ENCODE measurements around the gene ZBTB44. TPM values are rescaled to one million over a fixed set of nuclear protein-coding genes. Genes with fewer than 3 reads are reported as not detected.

The ZBTB44 gene
- total and polyA plus RNA-seq, 4 experiments from 2014 or later = 3.0 to 76.2 (median 40.7) TPM

GRCh38 chr11:130191896-130192295, 122.8 kb downstream of the ZBTB44 start:
- Mint-ChIP-seq H3K27me3 (no peaks in the 10 kb centered on the region), H3K9me3 (no peaks in the 10 kb centered on the region), H3K27ac (no peak overlapping the region), H3K4me3 (no peak overlapping the region), H3K4me1 (no peaks in the 10 kb centered on the region), H3K36me3 (no peaks in the 10 kb centered on the region)
- intact Hi-C loops (cut with micrococcal nuclease) = no loop called here
- Histone ChIP-seq H3K4me1 (ENCODE audit: insufficient read depth, low read length) (no peaks in the 10 kb centered on the region), H3K27ac (ENCODE audit: low read depth, low read length) (no peak overlapping the region), H3K4me3 (ENCODE audit: low read length in 2 of 2) (no peak overlapping the region), H3K27me3 (ENCODE audit: insufficient read depth, low read length) (no peaks in the 10 kb centered on the region), H3K9me3 (ENCODE audit: control insufficient read depth in 1 of 2, low read length in 2 of 2) (no peaks in the 10 kb centered on the region), H3K36me3 (ENCODE audit: insufficient read depth, low read length) (no peaks in the 10 kb centered on the region)
- DNase-seq = no peak
- POLR2A ChIA-PET (ENCODE audit: partially characterized antibody) = interaction anchor here (0.6 kb wide), 1 partner anchor 89 kb away, joined by 3 read pairs; no protein-coding TSS in a partner anchor
- CTCF ChIA-PET (ENCODE audit: partially characterized antibody) = interaction anchor here (1.1 kb wide), 1 partner anchor 21 kb away, joined by 3 read pairs; no protein-coding TSS in a partner anchor

DNA sequence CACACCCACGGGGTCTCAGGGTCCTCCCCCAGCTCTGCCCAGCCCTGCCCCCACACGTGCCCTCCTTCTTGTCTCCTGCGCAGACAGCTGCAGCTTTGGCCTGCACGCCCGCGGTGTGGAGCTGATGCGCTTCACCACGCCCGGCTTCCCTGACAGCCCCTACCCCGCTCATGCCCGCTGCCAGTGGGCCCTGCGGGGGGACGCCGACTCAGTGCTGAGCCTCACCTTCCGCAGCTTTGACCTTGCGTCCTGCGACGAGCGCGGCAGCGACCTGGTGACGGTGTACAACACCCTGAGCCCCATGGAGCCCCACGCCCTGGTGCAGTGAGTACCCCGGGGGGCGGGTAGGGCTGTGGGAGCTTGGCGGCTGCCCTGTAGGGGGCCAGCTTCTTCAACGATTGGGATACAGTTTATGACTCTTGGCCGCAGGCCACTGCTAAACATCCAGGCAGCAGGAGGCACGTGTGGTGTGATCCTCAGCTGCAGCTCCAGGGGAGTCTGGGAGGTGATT, 124.3 kb downstream of the ZBTB44 start:
- ChIA-PET CTCF (ENCODE audit: partially characterized antibody) (interaction anchor here (1.1 kb wide), 1 partner anchor 22 kb away, joined by 3 read pairs; no protein-coding TSS in a partner anchor), POLR2A (ENCODE audit: partially characterized antibody) (no interaction called here)
- no peak overlapping the region for H3K27ac ChIP-seq (ENCODE audit: low read depth, low read length)
- H3K36me3 Mint-ChIP-seq = no peaks in the 10 kb centered on the region
- H3K36me3 ChIP-seq (ENCODE audit: insufficient read depth, low read length) = no peaks in the 10 kb centered on the region
- DNase-seq = no peak
- H3K4me1 Mint-ChIP-seq = no peaks in the 10 kb centered on the region
- H3K4me1 ChIP-seq (ENCODE audit: insufficient read depth, low read length) = no peaks in the 10 kb centered on the region
- H3K9me3 Mint-ChIP-seq = no peaks in the 10 kb centered on the region
- no peaks in the 10 kb centered on the region for H3K9me3 ChIP-seq (ENCODE audit: control insufficient read depth in 1 of 2, low read length in 2 of 2)
- intact Hi-C loops (cut with micrococcal nuclease) = no loop called here
- no peak overlapping the region for H3K4me3 Mint-ChIP-seq
- H3K27me3 Mint-ChIP-seq = no peaks in the 10 kb centered on the region
- no peaks in the 10 kb centered on the region for H3K27me3 ChIP-seq (ENCODE audit: insufficient read depth, low read length)
- H3K27ac Mint-ChIP-seq = no peak overlapping the region
- no peak overlapping the region for H3K4me3 ChIP-seq (ENCODE audit: low read length in 2 of 2)

DNA sequence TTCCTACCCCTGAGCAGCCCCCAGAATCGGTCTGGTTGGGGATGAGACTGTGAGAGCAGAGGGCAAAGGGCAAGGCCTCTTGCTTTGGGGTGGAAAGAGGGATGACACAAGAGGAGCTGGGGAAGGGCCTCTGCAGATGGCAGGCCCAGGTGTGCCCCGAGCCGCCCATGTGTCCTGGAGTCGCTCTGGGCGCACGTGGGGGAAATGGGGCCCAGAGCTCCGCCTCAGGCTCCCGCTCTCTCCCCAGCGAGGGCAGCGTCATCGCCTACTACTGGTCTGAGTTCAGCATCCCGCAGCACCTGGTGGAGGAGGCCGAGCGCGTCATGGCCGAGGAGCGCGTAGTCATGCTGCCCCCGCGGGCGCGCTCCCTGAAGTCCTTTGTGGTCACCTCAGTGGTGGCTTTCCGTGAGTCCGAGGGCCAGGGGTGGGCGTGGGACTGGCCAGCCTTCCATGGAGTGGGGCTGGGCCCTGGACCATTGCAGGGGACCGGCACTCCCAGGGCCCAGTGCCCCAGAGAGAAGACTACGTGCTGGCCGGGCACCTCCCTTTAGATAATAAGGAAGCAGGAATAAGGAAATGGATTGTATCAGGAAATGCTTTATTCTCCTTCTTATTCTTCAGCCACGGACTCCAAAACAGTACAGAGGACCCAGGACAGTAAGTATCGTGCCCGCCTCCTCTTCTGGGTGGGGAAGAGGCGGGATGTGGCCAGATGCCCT, 125.1 kb downstream of the ZBTB44 start:
- no peaks in the 10 kb centered on the region for H3K4me1 Mint-ChIP-seq
- no peak overlapping the region for H3K27ac Mint-ChIP-seq
- no peaks in the 10 kb centered on the region for H3K4me1 ChIP-seq (ENCODE audit: insufficient read depth, low read length)
- H3K4me3 Mint-ChIP-seq = no peak overlapping the region
- no peaks in the 10 kb centered on the region for H3K9me3 ChIP-seq (ENCODE audit: control insufficient read depth in 1 of 2, low read length in 2 of 2)
- POLR2A ChIA-PET (ENCODE audit: partially characterized antibody) = no interaction called here
- no peak for DNase-seq
- no peaks in the 10 kb centered on the region for H3K36me3 ChIP-seq (ENCODE audit: insufficient read depth, low read length)
- intact Hi-C loops (cut with micrococcal nuclease) = no loop called here
- peaks cover 0 to 2% (median 0%) of the 10 kb centered on the region in 8 donors for H3K9me3 Mint-ChIP-seq
- no peak overlapping the region for H3K27ac ChIP-seq (ENCODE audit: low read depth, low read length)
- H3K27me3 ChIP-seq (ENCODE audit: insufficient read depth, low read length) = no peaks in the 10 kb centered on the region
- H3K27me3 Mint-ChIP-seq = peaks cover 0 to 3% of the 10 kb centered on the region in 2 donors
- H3K4me3 ChIP-seq (ENCODE audit: low read length in 2 of 2) = no peak overlapping the region
- CTCF ChIA-PET (ENCODE audit: partially characterized antibody) = no interaction called here
- no peaks in the 10 kb centered on the region for H3K36me3 Mint-ChIP-seq

DNA sequence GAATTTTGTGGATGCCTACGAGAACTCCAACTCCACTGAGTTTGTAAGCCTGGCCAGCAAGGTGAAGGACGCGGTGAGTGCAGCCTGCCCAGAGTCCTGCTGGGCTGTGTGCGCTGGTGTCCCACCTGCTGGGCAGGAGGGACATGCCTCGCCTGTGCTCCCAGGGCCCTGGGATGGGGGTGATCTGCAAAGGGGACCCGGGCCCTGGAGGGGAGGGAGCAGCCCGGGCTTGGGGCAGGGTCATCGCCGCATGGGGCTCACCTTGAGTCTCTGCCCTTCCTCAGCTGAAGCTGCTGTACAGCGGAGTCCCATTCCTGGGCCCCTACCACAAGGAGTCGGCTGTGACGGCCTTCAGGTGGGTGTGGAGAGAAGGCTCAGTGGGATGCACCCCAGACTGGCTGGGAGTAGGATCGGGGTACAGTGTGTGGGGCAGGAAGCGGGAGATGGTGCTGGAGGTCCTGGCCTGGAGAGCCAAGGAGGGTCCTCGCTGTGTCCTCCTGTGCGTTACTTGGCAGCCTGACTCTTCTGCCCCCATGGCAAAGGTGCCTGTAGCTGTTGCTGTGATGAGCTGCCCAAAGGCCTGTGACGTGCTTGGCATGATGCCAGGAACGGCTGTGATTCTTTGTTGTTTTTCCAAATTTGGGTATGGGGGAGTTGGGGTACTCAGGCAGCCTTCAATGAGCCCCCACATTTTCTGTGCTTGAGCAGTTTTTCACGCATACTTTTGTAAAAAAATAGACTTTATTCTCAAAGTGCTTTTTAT, 126.0 kb downstream of the ZBTB44 start:
- no peak overlapping the region for H3K4me3 ChIP-seq (ENCODE audit: low read length in 2 of 2)
- Mint-ChIP-seq H3K27me3 (peaks cover 1 to 3% of the 10 kb centered on the region in 2 donors), H3K36me3 (no peaks in the 10 kb centered on the region), H3K4me3 (no peak overlapping the region), H3K27ac (no peak overlapping the region), H3K4me1 (no peaks in the 10 kb centered on the region), H3K9me3 (peaks cover 0 to 2% (median 0%) of the 10 kb centered on the region in 8 donors)
- no peaks in the 10 kb centered on the region for H3K4me1 ChIP-seq (ENCODE audit: insufficient read depth, low read length)
- H3K36me3 ChIP-seq (ENCODE audit: insufficient read depth, low read length) = no peaks in the 10 kb centered on the region
- ChIA-PET CTCF (ENCODE audit: partially characterized antibody) (no interaction called here), POLR2A (ENCODE audit: partially characterized antibody) (no interaction called here)
- no peaks in the 10 kb centered on the region for H3K27me3 ChIP-seq (ENCODE audit: insufficient read depth, low read length)
- no peak overlapping the region for H3K27ac ChIP-seq (ENCODE audit: low read depth, low read length)
- intact Hi-C loops (cut with micrococcal nuclease) = no loop called here
- no peaks in the 10 kb centered on the region for H3K9me3 ChIP-seq (ENCODE audit: control insufficient read depth in 1 of 2, low read length in 2 of 2)
- no peak for DNase-seq

GRCh38 chr11:130188047-130188446, 126.7 kb downstream of the ZBTB44 start:
- no peak overlapping the region for H3K27ac Mint-ChIP-seq
- H3K4me3 Mint-ChIP-seq = no peak overlapping the region
- CTCF ChIA-PET (ENCODE audit: partially characterized antibody) = no interaction called here
- H3K27me3 Mint-ChIP-seq = peaks cover 1 to 3% of the 10 kb centered on the region in 2 donors
- H3K36me3 Mint-ChIP-seq = no peaks in the 10 kb centered on the region
- Histone ChIP-seq H3K27ac (ENCODE audit: low read depth, low read length) (no peak overlapping the region), H3K9me3 (ENCODE audit: control insufficient read depth in 1 of 2, low read length in 2 of 2) (no peaks in the 10 kb centered on the region), H3K4me3 (ENCODE audit: low read length in 2 of 2) (no peak overlapping the region), H3K36me3 (ENCODE audit: insufficient read depth, low read length) (no peaks in the 10 kb centered on the region), H3K4me1 (ENCODE audit: insufficient read depth, low read length) (no peaks in the 10 kb centered on the region), H3K27me3 (ENCODE audit: insufficient read depth, low read length) (no peaks in the 10 kb centered on the region)
- POLR2A ChIA-PET (ENCODE audit: partially characterized antibody) = no interaction called here
- no peak for DNase-seq
- no peaks in the 10 kb centered on the region for H3K4me1 Mint-ChIP-seq
- H3K9me3 Mint-ChIP-seq = peaks cover 0 to 2% (median 0%) of the 10 kb centered on the region in 8 donors
- intact Hi-C loops (cut with micrococcal nuclease) = no loop called here

DNA sequence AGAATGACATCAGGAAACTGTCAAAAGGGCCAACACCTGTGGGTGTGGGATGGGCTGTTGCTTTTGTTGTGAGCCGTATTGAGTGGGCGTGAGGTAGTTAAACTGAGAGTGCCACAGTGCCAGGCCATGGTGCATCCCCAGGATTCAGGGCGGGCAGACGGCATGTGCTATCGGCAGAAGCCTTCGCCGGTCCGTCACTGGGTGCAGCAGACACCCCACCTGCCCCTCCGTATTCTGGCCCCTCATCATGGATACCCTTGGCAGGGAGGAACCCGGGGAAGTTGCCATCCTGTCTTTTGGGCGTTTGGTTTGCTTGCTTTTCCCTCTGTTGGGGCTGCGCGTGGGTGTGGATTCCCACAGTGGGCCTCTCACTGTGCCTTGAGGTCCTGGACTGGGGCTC, 127.6 kb downstream of the ZBTB44 start:
- DNase-seq = no peak
- Histone ChIP-seq H3K9me3 (ENCODE audit: control insufficient read depth in 1 of 2, low read length in 2 of 2) (no peaks in the 10 kb centered on the region), H3K27me3 (ENCODE audit: insufficient read depth, low read length) (no peaks in the 10 kb centered on the region), H3K36me3 (ENCODE audit: insufficient read depth, low read length) (no peaks in the 10 kb centered on the region), H3K4me3 (ENCODE audit: low read length in 2 of 2) (no peak overlapping the region), H3K4me1 (ENCODE audit: insufficient read depth, low read length) (no peaks in the 10 kb centered on the region), H3K27ac (ENCODE audit: low read depth, low read length) (no peak overlapping the region)
- no peak overlapping the region for H3K4me3 Mint-ChIP-seq
- intact Hi-C loops (cut with micrococcal nuclease) = no loop called here
- H3K4me1 Mint-ChIP-seq = no peaks in the 10 kb centered on the region
- H3K9me3 Mint-ChIP-seq = peaks cover 0 to 2% (median 0%) of the 10 kb centered on the region in 8 donors
- peaks cover 1 to 3% of the 10 kb centered on the region in 2 donors for H3K27me3 Mint-ChIP-seq
- H3K36me3 Mint-ChIP-seq = no peaks in the 10 kb centered on the region
- H3K27ac Mint-ChIP-seq = no peak overlapping the region
- CTCF ChIA-PET (ENCODE audit: partially characterized antibody) = no interaction called here
- POLR2A ChIA-PET (ENCODE audit: partially characterized antibody) = no interaction called here

DNA sequence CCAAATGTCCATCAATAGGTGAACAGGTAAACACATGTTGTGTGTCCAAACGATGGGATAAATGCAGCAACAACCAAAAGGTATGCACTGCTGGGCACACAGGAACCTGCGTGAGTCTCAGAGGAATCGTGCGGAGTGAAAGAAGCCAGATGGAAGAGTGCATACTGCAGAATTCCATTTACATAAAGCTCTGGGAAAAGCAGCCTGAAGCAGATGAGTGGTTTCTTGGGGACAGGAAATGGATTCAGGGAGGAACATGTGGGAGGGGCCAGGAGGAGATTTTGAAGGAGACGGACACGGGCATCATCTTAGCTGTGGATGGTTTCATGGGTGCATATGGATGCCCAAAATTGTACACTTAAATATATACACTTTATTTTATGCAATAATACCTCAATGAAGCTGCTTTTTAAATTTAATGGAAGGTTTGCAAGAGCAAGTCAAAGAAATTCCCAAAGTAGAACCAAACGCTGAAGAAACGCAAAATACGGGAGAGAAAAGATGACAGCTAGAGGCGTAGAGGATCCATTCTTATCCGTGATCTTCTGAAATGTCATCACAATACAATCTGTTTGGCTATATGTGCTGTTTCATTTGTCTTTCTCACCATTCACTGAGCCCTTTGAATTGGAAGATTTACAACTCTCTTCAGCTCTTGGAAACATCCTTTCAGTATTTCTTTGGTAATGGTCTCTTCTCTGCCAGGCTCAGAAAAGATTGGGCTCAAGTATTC, 130.7 kb downstream of the ZBTB44 start:
- ChIA-PET POLR2A (ENCODE audit: partially characterized antibody) (no interaction called here), CTCF (ENCODE audit: partially characterized antibody) (no interaction called here)
- H3K36me3 Mint-ChIP-seq = no peaks in the 10 kb centered on the region

More for the DNA sequence above, 130.7 kb downstream of the ZBTB44 start:
- H3K27ac ChIP-seq (ENCODE audit: low read depth, low read length) = no peak overlapping the region
- no peaks in the 10 kb centered on the region for H3K4me1 ChIP-seq (ENCODE audit: insufficient read depth, low read length)
- no peaks in the 10 kb centered on the region for H3K27me3 ChIP-seq (ENCODE audit: insufficient read depth, low read length)
- no peaks in the 10 kb centered on the region for H3K9me3 ChIP-seq (ENCODE audit: control insufficient read depth in 1 of 2, low read length in 2 of 2)
- H3K4me3 Mint-ChIP-seq = no peak overlapping the region
- DNase-seq = no peak
- H3K4me1 Mint-ChIP-seq = no peaks in the 10 kb centered on the region
- intact Hi-C loops (cut with micrococcal nuclease) = no loop called here
- peaks cover 0 to 2% (median 0%) of the 10 kb centered on the region in 8 donors for H3K9me3 Mint-ChIP-seq
- H3K27me3 Mint-ChIP-seq = peaks cover 3 to 4% of the 10 kb centered on the region in 2 donors
- H3K36me3 ChIP-seq (ENCODE audit: insufficient read depth, low read length) = no peaks in the 10 kb centered on the region
- H3K4me3 ChIP-seq (ENCODE audit: low read length in 2 of 2) = no peak overlapping the region
- H3K27ac Mint-ChIP-seq = no peak overlapping the region
